Mesenchymal stem cell (in vitro differentiated cells and primary cell): ENCODE measurements around the gene ANGPTL2.

Source experiments
- DNase-seq: peaks from one replicate; pipeline ENCODE4 v3.0.0-alpha.2; 2013
- H2AFZ ChIP-seq: one replicate; pipeline ENCODE4 v1.6.1; 2013; ENCODE audit warnings: low read depth, mild to moderate bottlenecking, control low read depth, inconsistent platforms, low read length, moderate library complexity
- H2AK5ac ChIP-seq: 2 replicates; pipeline ENCODE4 v1.6.1; 2013; ENCODE audit warnings: low read length, moderate library complexity, mild to moderate bottlenecking, inconsistent platforms; ENCODE audit not compliant: severe bottlenecking
- H2BK120ac ChIP-seq: one replicate; pipeline ENCODE4 v1.6.1; 2013; ENCODE audit warnings: low read depth, mild to moderate bottlenecking, inconsistent platforms, low read length, moderate library complexity
- H2BK12ac ChIP-seq, 2 experiments: one replicate each; pipeline ENCODE4 v1.6.1; 2013; ENCODE audit warnings: inconsistent platforms in 2 of 2, low read length in 2 of 2, mild to moderate bottlenecking in 2 of 2, moderate library complexity in 2 of 2, control low read depth in 1 of 2
- H2BK15ac ChIP-seq: one replicate; pipeline ENCODE4 v1.6.1; 2013; ENCODE audit warnings: mild to moderate bottlenecking, low read depth, inconsistent platforms; ENCODE audit not compliant: poor library complexity, severe bottlenecking
- H2BK5ac ChIP-seq: 2 replicates; pipeline ENCODE4 v1.6.1; 2013; ENCODE audit warnings: low read depth, mild to moderate bottlenecking, low read length, control low read depth, inconsistent platforms; ENCODE audit not compliant: poor library complexity, severe bottlenecking
- H3K14ac ChIP-seq, 2 experiments: one replicate each; pipeline ENCODE4 v1.6.1; 2013; ENCODE audit warnings: inconsistent platforms in 2 of 2, low read length in 2 of 2, control low read depth in 1 of 2, mild to moderate bottlenecking in 1 of 2, moderate library complexity in 1 of 2
- H3K18ac ChIP-seq, 2 experiments: one replicate each; pipeline ENCODE4 v1.6.1; 2013; ENCODE audit warnings: inconsistent platforms in 2 of 2, low read length in 2 of 2, control low read depth in 1 of 2, low read depth in 1 of 2, mild to moderate bottlenecking in 1 of 2
- H3K23ac ChIP-seq, 2 experiments: one replicate each; pipeline ENCODE4 v1.6.1; 2013; ENCODE audit warnings: inconsistent platforms in 2 of 2, low read length in 2 of 2, mild to moderate bottlenecking in 2 of 2, moderate library complexity in 2 of 2, control low read depth in 1 of 2
- H3K27ac ChIP-seq: 2 replicates; pipeline ENCODE4 v1.5.1; 2013; ENCODE audit warnings: mild to moderate bottlenecking, moderate library complexity, low read length, control low read depth, inconsistent platforms; ENCODE audit not compliant: poor library complexity, severe bottlenecking
- H3K27me3 ChIP-seq, 2 experiments: 2 replicates each; pipeline versions ENCODE4 v1.6.1 to v1.7.0; 2013; ENCODE audit warnings: low read length in 2 of 2, mild to moderate bottlenecking in 2 of 2, moderate library complexity in 2 of 2, control low read depth in 1 of 2, inconsistent platforms in 1 of 2; ENCODE audit not compliant: control insufficient read depth in 1 of 2, insufficient read depth in 1 of 2
- H3K36me3 ChIP-seq, 2 experiments: 2 replicates each; pipeline versions ENCODE4 v1.6.1 to v1.7.0; 2013; ENCODE audit warnings: low read length in 2 of 2, control low read depth in 1 of 2, inconsistent platforms in 1 of 2, low read depth in 1 of 2, mild to moderate bottlenecking in 1 of 2; ENCODE audit not compliant: insufficient read depth in 2 of 2, control insufficient read depth in 1 of 2
- H3K4ac ChIP-seq, 2 experiments: one replicate each; pipeline ENCODE4 v1.6.1; 2013; ENCODE audit warnings: inconsistent platforms in 2 of 2, low read length in 2 of 2, mild to moderate bottlenecking in 2 of 2, moderate library complexity in 2 of 2, control low read depth in 1 of 2, low read depth in 1 of 2
- H3K4me1 ChIP-seq: 2 replicates; pipeline ENCODE4 v1.6.1; 2013; ENCODE audit warnings: low read depth, low read length, control low read depth; ENCODE audit not compliant: control insufficient read depth, insufficient read depth
- H3K4me2 ChIP-seq: 2 replicates; pipeline ENCODE4 v1.6.1; 2013; ENCODE audit warnings: low read length, mild to moderate bottlenecking, inconsistent platforms; ENCODE audit not compliant: poor library complexity, severe bottlenecking
- H3K4me3 ChIP-seq, 2 experiments: 2 replicates each; pipeline versions ENCODE4 v1.5.1 to v1.7.0; 2013; ENCODE audit warnings: low read length in 2 of 2, mild to moderate bottlenecking in 2 of 2, control low read depth in 1 of 2, low read depth in 1 of 2; ENCODE audit not compliant: insufficient read depth in 1 of 2
- H3K79me1 ChIP-seq: replicated peaks from 2 replicates; pipeline ENCODE4 v1.6.1; 2013; ENCODE audit warnings: mild to moderate bottlenecking, control low read depth, low read length, inconsistent platforms; ENCODE audit not compliant: poor library complexity, severe bottlenecking
- H3K9ac ChIP-seq: 2 replicates; pipeline ENCODE4 v1.7.0; 2013; ENCODE audit warnings: mild to moderate bottlenecking, low read length, moderate library complexity
- H3K9me3 ChIP-seq: 2 replicates; pipeline ENCODE4 v1.7.0; 2013; ENCODE audit warnings: mild to moderate bottlenecking, low read length; ENCODE audit not compliant: control insufficient read depth
- H4K8ac ChIP-seq: one replicate; pipeline ENCODE4 v1.6.1; 2013; ENCODE audit warnings: inconsistent platforms, mild to moderate bottlenecking, low read length, moderate library complexity
- H4K91ac ChIP-seq: one replicate; pipeline ENCODE4 v1.6.1; 2013; ENCODE audit warnings: mild to moderate bottlenecking, low read length, inconsistent platforms
- WGBS: methylation state at CpG from one replicate; pipeline ENCODE4 v1.1.7; 2013; ENCODE audit warnings: mixed read lengths; 5-methylcytosine and 5-hydroxymethylcytosine counted together

The ANGPTL2 gene

GRCh38 chr9:127162046-127162863 lies 39.8 kb upstream of the ANGPTL2 start:
- Histone ChIP-seq H3K9ac (peak overlapping the region; percentile 44), H3K4me1 (peaks cover 23% of the 10 kb centered on the region), H4K8ac (peak overlapping the region; percentile 96), H3K27ac (no peak overlapping the region), H3K4me2 (no peak overlapping the region), H3K4ac (peak overlapping the region; percentile 35 to 96), H3K36me3 (no peaks in the 10 kb centered on the region), H2AFZ (no peak overlapping the region), H3K23ac (peak overlapping the region in 1 of 2 experiments; percentile 85), H3K14ac (peak overlapping the region in 1 of 2 experiments; percentile 44), H2BK12ac (peak overlapping the region; percentile 94 to 96), H4K91ac (peak overlapping the region; percentile 91), H3K27me3 (no peaks in the 10 kb centered on the region), H2BK15ac (peak overlapping the region; percentile 85), H3K18ac (peak overlapping the region; percentile 89 to 98), H2BK120ac (peak overlapping the region; percentile 80), H2BK5ac (no peak overlapping the region), H3K9me3 (no peaks in the 10 kb centered on the region), H2AK5ac (peak overlapping the region; percentile 9), H3K4me3 (no peak overlapping the region), H3K79me1 (no peaks in the 10 kb centered on the region)
- WGBS, result 74% methylated on average over 8 of the region's 9 CpGs
- DNase-seq, result peak; percentile 53

GRCh38 chr9:127161081-127161624 lies 38.7 kb upstream of the ANGPTL2 start:
- 95% methylated on average over 9 of the region's 9 CpGs for WGBS
- no peak overlapping the region for H2BK5ac ChIP-seq
- no peak overlapping the region for H3K9ac ChIP-seq
- H2AK5ac ChIP-seq, result no peak overlapping the region
- H3K9me3 ChIP-seq, result no peaks in the 10 kb centered on the region
- no peak for DNase-seq
- peak overlapping the region; percentile 78 to 82 for H3K18ac ChIP-seq
- H3K4me3 ChIP-seq, result no peak overlapping the region
- peak overlapping the region; percentile 73 to 85 for H3K4ac ChIP-seq
- peak overlapping the region; percentile 7 for H4K8ac ChIP-seq
- no peak overlapping the region for H2AFZ ChIP-seq
- peak overlapping the region; percentile 87 for H4K91ac ChIP-seq
- H3K79me1 ChIP-seq, result no peaks in the 10 kb centered on the region
- peaks cover 16% of the 10 kb centered on the region for H3K4me1 ChIP-seq
- H2BK120ac ChIP-seq, result peak overlapping the region; percentile 55
- H3K14ac ChIP-seq, result peak overlapping the region in 1 of 2 experiments; percentile 55
- H3K27me3 ChIP-seq, result no peaks in the 10 kb centered on the region
- peak overlapping the region in 1 of 2 experiments; percentile 23 for H3K23ac ChIP-seq
- H3K27ac ChIP-seq, result no peak overlapping the region
- H3K36me3 ChIP-seq, result no peaks in the 10 kb centered on the region
- no peak overlapping the region for H3K4me2 ChIP-seq
- peak overlapping the region; percentile 85 to 99 for H2BK12ac ChIP-seq
- H2BK15ac ChIP-seq, result peak overlapping the region; percentile 55

GRCh38 chr9:127159949-127160610 lies 37.6 kb upstream of the ANGPTL2 start:
- no peak overlapping the region for H3K4me3 ChIP-seq
- H3K14ac ChIP-seq, result peak overlapping the region in 1 of 2 experiments; percentile 76
- no peak overlapping the region for H2BK5ac ChIP-seq
- no peak overlapping the region for H3K23ac ChIP-seq
- 92% methylated on average over 10 of the region's 10 CpGs for WGBS
- H4K91ac ChIP-seq, result peak overlapping the region; percentile 87
- H3K36me3 ChIP-seq, result no peaks in the 10 kb centered on the region
- no peaks in the 10 kb centered on the region for H3K79me1 ChIP-seq
- peak overlapping the region; percentile 70 for H3K9ac ChIP-seq
- H3K4ac ChIP-seq, result peak overlapping the region; percentile 52 to 90
- no peak overlapping the region for H3K27ac ChIP-seq
- no peak overlapping the region for H2BK15ac ChIP-seq
- no peaks in the 10 kb centered on the region for H3K9me3 ChIP-seq
- H3K27me3 ChIP-seq, result peaks cover 0 to 6% of the 10 kb centered on the region in 2 experiments
- no peak overlapping the region for H2AFZ ChIP-seq
- peak overlapping the region; percentile 46 for H4K8ac ChIP-seq
- peaks cover 16% of the 10 kb centered on the region for H3K4me1 ChIP-seq
- peak overlapping the region; percentile 37 for H2AK5ac ChIP-seq
- H3K18ac ChIP-seq, result peak overlapping the region; percentile 82 to 92
- H2BK120ac ChIP-seq, result peak overlapping the region; percentile 65
- no peak overlapping the region for H3K4me2 ChIP-seq
- H2BK12ac ChIP-seq, result peak overlapping the region; percentile 97 to 98
- no peak for DNase-seq

- Histone ChIP-seq H3K9ac (peak overlapping the region; percentile 70), H3K9me3 (no peaks in the 10 kb centered on the region), H4K8ac (no peak overlapping the region), H3K4me1 (peaks cover 16% of the 10 kb centered on the region), H2BK12ac (peak overlapping the region in 1 of 2 experiments; percentile 49), H3K79me1 (no peaks in the 10 kb centered on the region), H3K18ac (no peak overlapping the region), H3K27ac (peak overlapping the region; percentile 34), H3K4me2 (no peak overlapping the region), H3K23ac (no peak overlapping the region), H3K4me3 (no peak overlapping the region), H4K91ac (no peak overlapping the region), H3K36me3 (no peaks in the 10 kb centered on the region), H3K27me3 (peaks cover 0 to 8% of the 10 kb centered on the region in 2 experiments), H2BK15ac (peak overlapping the region; percentile 38), H3K14ac (no peak overlapping the region), H2AFZ (no peak overlapping the region), H3K4ac (no peak overlapping the region), H2AK5ac (no peak overlapping the region), H2BK120ac (no peak overlapping the region), H2BK5ac (no peak overlapping the region)
- DNase-seq, result peak; percentile 92
- WGBS, result 13% methylated on average over 4 of the region's 5 CpGs
These were observed 36.9 kb upstream of the ANGPTL2 start for GRCh38 chr9:127159325-127159801.
